ENCODE measurements around the gene DCAF15. TPM values are rescaled to one million over a fixed set of nuclear protein-coding genes. Genes with fewer than 3 reads are reported as not detected.

The DCAF15 gene
- total RNA-seq, 4 donors from 2014 or later: 15.8 to 64.4 (median 31.4) TPM

DNA sequence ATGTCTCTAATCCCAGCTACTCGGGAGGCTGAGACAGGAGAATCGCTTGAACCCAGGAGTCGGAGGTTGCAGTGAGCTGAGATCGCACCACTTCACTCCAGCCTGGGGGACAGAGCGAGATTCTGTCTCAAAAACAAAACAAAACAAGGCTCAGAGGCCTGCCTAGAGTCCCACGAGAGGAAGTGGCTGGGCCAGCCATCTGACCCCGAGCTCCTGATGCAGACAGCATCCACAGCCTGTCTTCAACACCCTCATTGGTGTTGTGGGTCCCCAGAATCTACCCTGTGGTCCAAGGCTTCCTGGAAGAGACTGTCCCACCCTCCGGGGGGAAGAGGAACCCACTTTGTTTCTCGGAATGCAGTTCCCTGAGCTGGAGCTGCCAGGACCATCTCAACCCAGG, 29.2 kb downstream of the DCAF15 start:
- peak in 2 of 3 donors; percentile 59 to 70 for DNase-seq
- Histone ChIP-seq H3K9me3 (no peaks in the 10 kb centered on the region), H3K36me3 (peaks cover 0 to 20% (median 0%) of the 10 kb centered on the region in 3 donors), H3K4me3 (no peak overlapping the region), H3K27me3 (no peaks in the 10 kb centered on the region), H3K27ac (peak overlapping the region in 2 of 4 donors; percentile 14 to 96), H3K4me1 (peaks cover 0 to 51% (median 21%) of the 10 kb centered on the region in 4 donors)
- TF ChIP-seq, protein P1, sequence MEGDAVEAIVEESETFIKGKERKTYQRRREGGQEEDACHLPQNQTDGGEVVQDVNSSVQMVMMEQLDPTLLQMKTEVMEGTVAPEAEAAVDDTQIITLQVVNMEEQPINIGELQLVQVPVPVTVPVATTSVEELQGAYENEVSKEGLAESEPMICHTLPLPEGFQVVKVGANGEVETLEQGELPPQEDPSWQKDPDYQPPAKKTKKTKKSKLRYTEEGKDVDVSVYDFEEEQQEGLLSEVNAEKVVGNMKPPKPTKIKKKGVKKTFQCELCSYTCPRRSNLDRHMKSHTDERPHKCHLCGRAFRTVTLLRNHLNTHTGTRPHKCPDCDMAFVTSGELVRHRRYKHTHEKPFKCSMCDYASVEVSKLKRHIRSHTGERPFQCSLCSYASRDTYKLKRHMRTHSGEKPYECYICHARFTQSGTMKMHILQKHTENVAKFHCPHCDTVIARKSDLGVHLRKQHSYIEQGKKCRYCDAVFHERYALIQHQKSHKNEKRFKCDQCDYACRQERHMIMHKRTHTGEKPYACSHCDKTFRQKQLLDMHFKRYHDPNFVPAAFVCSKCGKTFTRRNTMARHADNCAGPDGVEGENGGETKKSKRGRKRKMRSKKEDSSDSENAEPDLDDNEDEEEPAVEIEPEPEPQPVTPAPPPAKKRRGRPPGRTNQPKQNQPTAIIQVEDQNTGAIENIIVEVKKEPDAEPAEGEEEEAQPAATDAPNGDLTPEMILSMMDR (IDR thresholded peaks at IDR 0.05): no peak
- TF ChIP-seq POLR2A (IDR thresholded peaks at IDR 0.05): no peak

DNA sequence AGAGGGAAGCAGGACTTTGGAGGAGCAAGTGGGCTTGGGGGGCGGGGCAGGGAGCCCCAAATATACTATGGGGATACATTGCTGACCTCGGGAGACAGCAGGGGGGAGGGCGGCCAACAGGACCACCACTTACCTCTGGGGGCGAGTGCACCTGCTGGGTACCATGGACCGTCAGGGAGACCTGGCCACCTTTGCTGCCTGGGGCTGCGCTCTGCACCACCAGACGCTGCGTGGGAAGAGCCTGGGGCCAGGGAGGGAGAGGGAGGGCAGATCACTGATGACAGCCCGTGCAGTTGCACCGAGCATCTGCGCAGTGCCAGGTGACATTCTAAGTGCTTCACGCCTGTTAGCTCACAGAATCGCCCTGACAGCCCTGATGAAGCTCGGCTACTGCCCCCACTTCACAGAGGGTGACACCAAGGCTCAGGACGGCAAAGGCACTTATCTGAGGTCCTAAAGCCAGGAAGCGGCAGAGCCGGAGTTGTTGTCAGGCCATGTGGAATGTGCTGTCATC, 29.7 kb downstream of the DCAF15 start:
- TF ChIP-seq, protein P1 (IDR thresholded peaks at IDR 0.05): no peak
- TF ChIP-seq POLR2A (IDR thresholded peaks at IDR 0.05): no peak
- peaks cover 0 to 20% (median 0%) of the 10 kb centered on the region in 3 donors for H3K36me3 ChIP-seq
- no peak for DNase-seq
- no peaks in the 10 kb centered on the region for H3K9me3 ChIP-seq
- no peak overlapping the region for H3K4me3 ChIP-seq
- H3K27ac ChIP-seq: peak overlapping the region in 2 of 4 donors; percentile 14 to 96
- peaks cover 0 to 57% (median 26%) of the 10 kb centered on the region in 4 donors for H3K4me1 ChIP-seq
- H3K27me3 ChIP-seq: no peaks in the 10 kb centered on the region

DNA sequence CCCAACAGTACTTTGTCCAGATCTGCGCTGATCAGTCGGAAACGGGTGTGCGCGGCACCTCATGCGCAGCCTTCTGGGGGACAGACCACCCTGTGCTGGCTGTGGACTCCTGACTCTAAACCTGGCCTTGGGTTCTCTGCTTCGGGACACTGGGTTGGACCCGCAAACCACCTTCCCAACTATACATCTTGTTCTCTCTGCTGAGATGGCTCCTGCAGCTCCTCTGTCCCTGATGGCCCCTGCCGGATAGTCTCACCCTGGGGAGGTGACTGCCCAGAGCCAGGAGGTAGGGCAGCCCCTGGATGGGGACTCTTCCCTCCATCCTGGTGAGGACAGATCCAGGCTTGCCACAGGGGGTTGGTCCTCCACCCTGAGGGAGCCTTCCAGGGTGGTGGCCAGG, 30.5 kb downstream of the DCAF15 start:
- Histone ChIP-seq H3K36me3 (peaks cover 0 to 20% (median 0%) of the 10 kb centered on the region in 3 donors), H3K9me3 (no peaks in the 10 kb centered on the region), H3K27ac (peak overlapping the region in 3 of 4 donors; percentile 63 to 96 (median 96)), H3K4me1 (peaks cover 0 to 65% (median 33%) of the 10 kb centered on the region in 4 donors), H3K4me3 (no peak overlapping the region), H3K27me3 (no peaks in the 10 kb centered on the region)
- DNase-seq: no peak
- TF ChIP-seq, protein P1 (IDR thresholded peaks at IDR 0.05): no peak
- no peak for TF ChIP-seq POLR2A (IDR thresholded peaks at IDR 0.05)

DNA sequence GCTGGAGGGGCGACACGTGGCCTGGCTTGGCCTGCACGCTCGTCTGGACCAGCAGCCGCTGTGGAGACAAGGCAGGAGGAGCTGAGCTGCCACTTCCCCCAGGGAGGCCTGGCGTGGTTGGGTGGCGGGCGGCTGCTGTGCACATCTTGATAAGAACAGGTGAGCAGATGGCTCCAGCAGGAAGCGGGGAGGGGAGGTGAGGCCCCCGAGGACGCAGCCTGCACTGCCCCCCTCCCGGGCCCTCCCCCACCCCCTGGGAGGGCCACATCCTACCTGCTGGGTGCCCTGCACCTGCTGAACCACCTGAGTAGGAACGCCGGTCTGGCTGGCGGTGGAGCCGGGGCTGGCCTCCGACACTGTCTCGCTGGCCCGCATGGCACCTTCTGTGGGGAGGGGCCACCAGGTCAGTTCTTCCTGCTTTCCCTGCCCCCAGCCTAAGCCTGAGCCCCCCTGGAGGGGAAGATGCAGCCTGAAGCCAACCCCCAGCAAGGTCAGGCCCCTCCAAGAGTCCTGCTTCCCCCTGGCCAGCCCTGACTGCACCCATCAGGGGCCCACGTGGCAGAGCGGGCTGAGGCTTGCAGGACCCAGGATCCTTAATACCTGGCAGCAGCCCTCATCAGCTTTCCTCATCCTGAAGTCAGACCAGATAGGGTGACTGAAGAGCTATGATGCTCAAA, 31.0 kb downstream of the DCAF15 start:
- DNase-seq: peak in 2 of 3 donors; percentile 84 to 88
- H3K27ac ChIP-seq: peak overlapping the region in 3 of 4 donors; percentile 63 to 96 (median 96)

DNA sequence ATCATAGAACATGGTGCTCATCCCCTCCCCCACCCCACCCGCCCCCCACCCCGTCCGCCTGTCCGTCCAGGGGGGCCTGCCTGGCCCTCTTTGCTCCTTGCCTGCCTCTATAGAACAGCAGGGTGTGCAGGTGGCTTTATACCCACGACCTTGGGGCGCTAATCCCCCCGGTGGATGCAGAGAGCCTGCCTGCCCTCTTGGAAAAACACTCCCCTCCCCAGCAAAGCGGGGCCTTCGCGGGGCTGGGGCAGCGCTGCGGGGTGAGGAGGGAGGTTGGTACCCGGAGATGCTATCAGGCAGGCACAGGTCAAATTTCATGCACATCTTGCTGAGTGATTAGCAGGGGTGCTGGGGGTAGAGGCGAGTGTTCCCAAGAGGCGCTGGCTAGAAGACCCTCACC, 31.9 kb downstream of the DCAF15 start:
- H3K4me1 ChIP-seq: peaks cover 0 to 69% (median 33%) of the 10 kb centered on the region in 4 donors
- peaks cover 0 to 20% (median 0%) of the 10 kb centered on the region in 3 donors for H3K36me3 ChIP-seq
- TF ChIP-seq, protein P1 (IDR thresholded peaks at IDR 0.05): no peak
- no peak for TF ChIP-seq POLR2A (IDR thresholded peaks at IDR 0.05)
- no peak for DNase-seq
- H3K27ac ChIP-seq: peak overlapping the region in 2 of 4 donors; percentile 96
- no peaks in the 10 kb centered on the region for H3K27me3 ChIP-seq
- no peak overlapping the region for H3K4me3 ChIP-seq
- no peaks in the 10 kb centered on the region for H3K9me3 ChIP-seq

More for the DNA sequence above, 31.0 kb downstream of the DCAF15 start:
- TF ChIP-seq, protein P1 (IDR thresholded peaks at IDR 0.05): no peak
- TF ChIP-seq POLR2A (IDR thresholded peaks at IDR 0.05): no peak
- Histone ChIP-seq H3K27me3 (no peaks in the 10 kb centered on the region), H3K9me3 (no peaks in the 10 kb centered on the region), H3K4me1 (peaks cover 0 to 70% (median 35%) of the 10 kb centered on the region in 4 donors), H3K4me3 (no peak overlapping the region), H3K36me3 (peaks cover 0 to 20% (median 0%) of the 10 kb centered on the region in 3 donors)
